ENCODE results near the gene XRRA1.
"Not testable (repeated sequence)": the region's sequence is repeated elsewhere in the genome, so short reads cannot be mapped to it uniquely, and the experiment has no call there.

Gene XRRA1

DNA sequence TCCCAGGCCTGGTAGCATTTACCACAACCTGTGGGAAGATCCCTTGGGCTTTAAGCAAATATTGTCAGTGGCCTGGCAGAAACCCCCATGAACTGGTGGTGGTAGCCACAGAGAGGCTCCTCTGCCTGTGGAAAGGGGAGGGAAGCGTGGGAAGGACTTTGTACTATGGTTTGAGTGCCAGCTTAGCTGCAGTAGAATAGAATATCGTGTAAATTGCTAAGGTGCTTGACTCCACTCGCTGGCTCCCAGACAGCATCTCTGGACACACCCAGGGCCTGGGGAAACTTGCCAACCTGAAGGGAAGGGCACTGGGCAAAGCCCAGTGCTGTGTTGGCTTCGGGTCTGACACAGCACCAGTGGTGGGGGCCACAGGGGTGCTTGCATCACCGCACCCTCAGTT, 52.6 kb downstream of the XRRA1 start:
- Histone ChIP-seq H3K36me3 (ENCODE audit: insufficient read depth, low read length) (no peaks in the 10 kb centered on the region), H3K9ac (ENCODE audit: low read depth, low read length) (no peak overlapping the region), H3K4me1 (ENCODE audit: insufficient read depth, low read length) (no peaks in the 10 kb centered on the region), H3K9me3 (ENCODE audit: control insufficient read depth, insufficient read depth, low read length) (peaks cover 5% of the 10 kb centered on the region; the same call in 1 of the 2 replicates)

DNA sequence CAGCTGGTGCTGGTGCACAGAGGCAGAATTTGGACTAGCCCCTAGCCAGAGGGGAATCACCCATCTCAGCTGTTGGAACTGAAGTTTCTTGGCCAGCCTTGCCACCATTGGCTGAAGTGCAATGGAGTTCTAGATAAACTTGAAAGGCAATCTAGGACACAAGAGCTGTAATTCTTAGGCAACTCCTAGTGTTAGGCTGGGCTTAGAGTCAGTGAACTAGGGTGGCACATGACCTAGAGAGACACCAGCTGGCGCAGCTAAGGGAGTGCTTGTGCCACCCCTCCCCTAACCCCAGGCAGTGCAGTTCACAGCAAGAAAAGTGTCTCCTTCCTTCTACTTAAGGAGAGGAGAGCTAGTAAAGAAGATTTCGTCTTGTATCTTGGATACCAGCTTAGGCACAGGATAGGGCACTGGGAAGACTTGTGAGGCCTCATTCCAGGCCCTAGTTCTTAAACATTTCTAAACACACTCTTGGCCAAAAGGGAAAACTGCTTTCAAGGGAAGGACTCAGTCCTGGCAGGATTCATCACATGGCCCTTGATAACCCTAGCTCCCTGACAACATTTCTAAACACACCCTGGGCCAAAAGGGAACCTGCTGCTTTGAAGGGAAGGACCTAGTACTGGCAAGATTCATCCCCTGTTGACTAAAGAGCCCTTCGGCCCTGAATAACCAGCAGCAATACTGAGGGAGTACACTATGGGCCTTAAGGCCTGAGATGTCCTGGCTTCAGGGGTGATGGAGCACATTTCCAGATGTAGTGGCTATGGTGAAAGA, 53.4 kb downstream of the XRRA1 start:
- no peaks in the 10 kb centered on the region for H3K4me1 ChIP-seq (ENCODE audit: insufficient read depth, low read length)
- H3K9ac ChIP-seq (ENCODE audit: low read depth, low read length), result no peak overlapping the region
- H3K36me3 ChIP-seq (ENCODE audit: insufficient read depth, low read length), result no peaks in the 10 kb centered on the region
- H3K9me3 ChIP-seq (ENCODE audit: control insufficient read depth, insufficient read depth, low read length), result peaks cover 1% of the 10 kb centered on the region; the same call in 1 of the 2 replicates

DNA sequence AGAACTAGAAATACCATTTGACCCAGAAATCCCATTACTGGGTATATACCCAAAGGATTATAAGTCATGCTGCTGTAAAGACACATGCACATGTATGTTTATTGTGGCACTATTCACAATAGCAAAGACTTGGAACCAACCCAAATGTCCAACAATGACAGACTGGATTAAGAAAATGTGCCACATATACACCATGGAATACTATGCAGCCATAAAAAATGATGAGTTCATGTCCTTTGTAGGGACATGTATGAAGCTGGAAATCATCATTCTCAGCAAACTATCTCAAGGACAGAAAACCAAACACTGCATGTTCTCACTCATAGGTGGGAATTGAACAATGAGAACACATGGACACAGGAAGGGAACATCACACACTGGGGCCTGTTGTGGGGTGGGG, 55.9 kb downstream of the XRRA1 start:
- H3K36me3 ChIP-seq (ENCODE audit: insufficient read depth, low read length); H3K4me1 ChIP-seq (ENCODE audit: insufficient read depth, low read length); H3K9ac ChIP-seq (ENCODE audit: low read depth, low read length); H3K9me3 ChIP-seq (ENCODE audit: control insufficient read depth, insufficient read depth, low read length): not testable (repeated sequence)

DNA sequence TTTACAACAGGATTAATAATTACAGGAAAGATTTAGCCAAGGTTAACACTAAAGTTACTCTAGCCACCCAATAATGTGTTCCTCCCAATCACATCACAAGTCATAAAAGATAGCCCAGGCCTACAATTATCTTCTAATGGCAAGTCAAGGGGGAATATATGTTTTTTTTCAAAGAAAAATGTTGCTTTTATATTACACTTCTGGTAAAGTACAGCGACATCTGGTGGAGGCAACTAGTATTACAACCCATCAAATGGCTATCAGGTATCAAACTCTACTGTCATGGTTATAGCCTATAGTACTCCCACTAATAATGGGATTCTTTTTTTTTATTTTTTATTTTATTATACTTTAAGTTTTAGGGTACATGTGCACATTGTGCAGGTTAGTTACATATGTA, 71.8 kb downstream of the XRRA1 start:
- H3K9me3 ChIP-seq (ENCODE audit: control insufficient read depth, insufficient read depth, low read length), result peaks cover 12% of the 10 kb centered on the region; the same call in 1 of the 2 replicates
- H3K4me1 ChIP-seq (ENCODE audit: insufficient read depth, low read length), result no peaks in the 10 kb centered on the region
- H3K36me3 ChIP-seq (ENCODE audit: insufficient read depth, low read length), result peaks cover 14% of the 10 kb centered on the region; the same call in 1 of the 2 replicates
- no peak overlapping the region for H3K9ac ChIP-seq (ENCODE audit: low read depth, low read length)

DNA sequence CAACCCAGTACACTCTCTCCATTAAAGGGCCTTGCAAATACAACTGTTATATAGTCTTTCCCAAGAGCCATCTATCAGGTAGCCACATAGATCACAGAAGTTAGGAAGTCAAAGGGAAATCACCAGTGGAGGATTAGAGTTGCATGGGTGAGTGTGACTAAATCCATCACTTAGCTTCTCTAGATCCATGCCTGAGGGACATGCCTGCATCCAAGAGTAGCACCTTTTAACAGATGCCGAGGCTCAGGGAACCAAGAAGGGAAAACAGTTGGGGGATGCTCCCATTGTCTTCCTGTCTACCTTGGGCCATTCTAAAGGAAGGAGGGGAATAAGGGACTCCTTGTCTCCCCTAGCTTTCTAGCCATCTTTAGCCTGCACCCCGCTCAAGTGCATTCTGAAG, 77.9 kb downstream of the XRRA1 start:
- Histone ChIP-seq H3K36me3 (ENCODE audit: insufficient read depth, low read length) (peaks cover 22% of the 10 kb centered on the region; the same call in 1 of the 2 replicates), H3K9ac (ENCODE audit: low read depth, low read length) (no peak overlapping the region), H3K4me1 (ENCODE audit: insufficient read depth, low read length) (no peaks in the 10 kb centered on the region), H3K9me3 (ENCODE audit: control insufficient read depth, insufficient read depth, low read length) (peaks cover 23% of the 10 kb centered on the region)

DNA sequence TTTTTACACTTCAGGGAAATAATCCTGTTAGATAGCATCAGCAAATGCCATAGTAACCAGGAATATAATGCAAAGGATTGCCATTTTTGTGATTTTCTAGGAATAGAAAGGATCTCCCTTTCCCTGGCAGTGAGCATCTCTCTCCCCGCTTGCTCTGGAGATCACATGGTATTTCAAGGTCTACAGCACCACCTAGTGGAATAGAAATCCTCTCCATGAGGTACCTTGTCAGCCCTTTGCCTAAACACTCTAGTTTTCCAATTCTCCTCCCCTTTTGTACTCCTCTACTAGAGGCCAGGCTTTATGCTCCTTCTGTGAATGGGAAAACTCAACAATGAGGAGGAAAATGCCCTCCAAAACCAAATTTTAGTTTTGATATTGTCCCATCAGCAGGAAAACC, 78.4 kb downstream of the XRRA1 start:
- Histone ChIP-seq H3K9me3 (ENCODE audit: control insufficient read depth, insufficient read depth, low read length) (peaks cover 19% of the 10 kb centered on the region), H3K4me1 (ENCODE audit: insufficient read depth, low read length) (no peaks in the 10 kb centered on the region), H3K36me3 (ENCODE audit: insufficient read depth, low read length) (peaks cover 20% of the 10 kb centered on the region; the same call in 1 of the 2 replicates), H3K9ac (ENCODE audit: low read depth, low read length) (no peak overlapping the region)

DNA sequence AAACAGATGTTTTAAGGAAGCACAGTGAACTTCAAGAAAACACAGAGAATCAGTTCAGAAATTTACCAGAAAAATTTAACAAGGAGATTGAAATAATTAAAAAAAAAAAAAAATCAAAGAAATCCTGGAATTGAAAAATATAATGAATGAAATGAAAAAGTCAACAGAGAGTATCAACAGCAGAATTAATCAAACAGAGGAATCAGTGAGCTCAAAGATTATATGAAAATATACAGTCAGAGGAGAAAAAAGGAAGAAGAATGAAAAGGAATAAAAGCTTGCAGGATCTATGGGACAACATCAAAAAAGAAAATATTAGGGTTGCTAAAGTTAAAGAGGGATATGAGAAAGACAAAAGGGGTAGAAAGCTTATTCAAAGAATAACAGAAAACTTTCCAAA, 82.3 kb downstream of the XRRA1 start:
- Histone ChIP-seq H3K36me3 (ENCODE audit: insufficient read depth, low read length) (peaks cover 22% of the 10 kb centered on the region; the same call in 1 of the 2 replicates), H3K9ac (ENCODE audit: low read depth, low read length) (no peak overlapping the region), H3K4me1 (ENCODE audit: insufficient read depth, low read length) (no peaks in the 10 kb centered on the region), H3K9me3 (ENCODE audit: control insufficient read depth, insufficient read depth, low read length) (peaks cover 37% of the 10 kb centered on the region)

DNA sequence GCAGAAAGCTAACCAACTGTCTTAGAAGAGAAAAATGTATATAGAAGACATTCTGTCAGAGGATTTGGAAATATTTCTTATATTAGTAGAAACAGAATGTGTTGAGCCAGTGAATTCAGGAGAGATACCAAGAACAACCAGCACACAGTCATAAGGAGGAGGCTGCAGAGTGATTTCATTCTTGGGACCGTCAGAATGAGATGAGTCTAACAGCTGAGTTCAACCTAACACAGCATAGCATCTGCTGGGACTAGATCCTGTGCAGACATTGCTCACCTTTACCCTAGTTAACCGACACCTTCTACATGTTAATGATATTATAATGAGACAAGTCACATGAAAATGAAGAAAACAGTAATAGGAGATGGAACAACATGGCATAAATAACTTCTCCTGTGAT, 85.5 kb downstream of the XRRA1 start:
- peaks cover 30% of the 10 kb centered on the region for H3K36me3 ChIP-seq (ENCODE audit: insufficient read depth, low read length)
- H3K4me1 ChIP-seq (ENCODE audit: insufficient read depth, low read length), result no peaks in the 10 kb centered on the region
- no peak overlapping the region for H3K9ac ChIP-seq (ENCODE audit: low read depth, low read length)
- H3K9me3 ChIP-seq (ENCODE audit: control insufficient read depth, insufficient read depth, low read length), result peaks cover 43% of the 10 kb centered on the region

DNA sequence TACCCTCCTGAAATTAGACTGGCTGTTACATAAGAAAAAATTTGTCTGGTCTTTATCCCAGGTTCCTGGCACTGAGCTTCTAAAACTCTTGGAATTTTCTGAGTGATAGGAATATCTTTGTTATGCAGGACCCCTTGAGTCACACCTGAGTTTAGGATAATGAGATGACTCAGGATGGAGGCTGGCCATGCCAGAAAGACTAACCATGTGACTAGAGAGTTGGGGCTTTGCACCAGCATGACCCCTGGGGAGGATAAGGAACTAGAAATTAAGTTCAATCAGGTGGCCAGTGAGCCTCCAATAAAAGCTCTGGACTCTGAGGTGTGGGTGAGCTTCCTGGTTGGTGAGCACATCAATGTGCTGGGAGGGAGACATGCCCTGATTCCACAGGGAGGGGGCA, 88.1 kb downstream of the XRRA1 start:
- Histone ChIP-seq H3K9ac (ENCODE audit: low read depth, low read length) (no peak overlapping the region), H3K4me1 (ENCODE audit: insufficient read depth, low read length) (no peaks in the 10 kb centered on the region), H3K36me3 (ENCODE audit: insufficient read depth, low read length) (peaks cover 30% of the 10 kb centered on the region), H3K9me3 (ENCODE audit: control insufficient read depth, insufficient read depth, low read length) (peaks cover 31% of the 10 kb centered on the region)

DNA sequence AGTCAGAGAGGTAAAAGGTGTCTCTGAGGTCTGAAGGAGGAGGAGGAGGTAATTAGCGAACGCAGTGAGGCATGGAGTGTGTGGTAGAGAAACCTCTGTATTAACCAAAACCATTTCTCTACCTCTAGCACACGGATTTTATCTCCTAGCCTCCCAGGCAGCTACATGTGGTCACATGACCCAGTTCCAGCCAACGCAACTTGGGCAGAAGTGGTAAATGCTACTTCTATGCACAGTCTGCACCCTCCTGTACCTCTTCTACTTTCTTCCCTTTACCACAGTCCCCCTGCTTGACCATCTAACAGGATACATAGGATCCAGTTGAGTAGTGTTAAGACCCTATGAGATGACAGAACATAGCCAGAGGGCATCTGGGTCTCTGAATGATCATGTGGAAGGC, 95.7 kb downstream of the XRRA1 start:
- H3K9ac ChIP-seq (ENCODE audit: low read depth, low read length), result no peak overlapping the region
- no peaks in the 10 kb centered on the region for H3K9me3 ChIP-seq (ENCODE audit: control insufficient read depth, insufficient read depth, low read length)
- peaks cover 17% of the 10 kb centered on the region for H3K4me1 ChIP-seq (ENCODE audit: insufficient read depth, low read length)
- peaks cover 7% of the 10 kb centered on the region for H3K36me3 ChIP-seq (ENCODE audit: insufficient read depth, low read length)

DNA sequence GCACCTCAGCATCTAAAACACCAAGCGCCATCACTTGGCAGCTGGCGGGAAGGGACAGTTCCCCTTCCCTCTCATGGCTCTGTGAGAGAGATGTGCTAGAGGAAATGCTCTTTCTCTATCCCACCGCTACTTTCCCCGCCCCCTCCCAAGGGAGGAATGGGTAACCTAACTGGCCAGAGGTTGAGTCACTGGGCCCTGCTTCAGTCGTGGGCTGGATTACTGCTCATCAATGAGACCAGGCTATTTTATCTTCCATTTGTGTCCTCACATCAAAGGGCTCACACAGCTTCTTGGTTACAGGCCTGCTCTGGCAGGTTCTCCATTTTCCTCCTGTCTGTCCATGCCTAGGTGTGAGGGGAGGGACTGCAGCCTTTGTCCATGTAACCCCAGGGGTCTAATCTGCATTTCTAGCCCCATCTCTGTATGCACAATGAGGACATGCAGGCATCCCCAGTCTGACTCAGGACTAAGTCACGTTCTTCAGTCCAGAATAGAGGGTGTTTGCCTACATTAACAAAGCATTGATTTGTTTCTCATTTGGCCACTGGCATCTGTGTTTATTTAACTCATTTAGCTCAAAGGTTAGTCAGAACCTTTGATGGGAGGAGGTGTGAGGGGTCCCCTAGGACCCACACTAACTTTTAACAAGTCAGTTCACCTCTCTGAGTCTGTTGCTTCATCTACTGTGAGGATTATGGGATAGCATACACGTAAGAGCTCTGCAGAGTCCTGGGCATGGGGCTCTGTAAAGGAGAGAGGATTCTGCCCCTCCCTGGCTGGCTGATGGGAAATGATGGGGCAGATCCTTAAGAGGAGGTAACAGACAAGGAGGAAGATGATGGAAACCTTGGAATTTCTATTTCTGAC, 99.1 kb downstream of the XRRA1 start:
- Histone ChIP-seq H3K9me3 (ENCODE audit: control insufficient read depth, insufficient read depth, low read length) (no peaks in the 10 kb centered on the region), H3K4me1 (ENCODE audit: insufficient read depth, low read length) (peaks cover 17% of the 10 kb centered on the region), H3K9ac (ENCODE audit: low read depth, low read length) (no peak overlapping the region), H3K36me3 (ENCODE audit: insufficient read depth, low read length) (peaks cover 11% of the 10 kb centered on the region)

DNA sequence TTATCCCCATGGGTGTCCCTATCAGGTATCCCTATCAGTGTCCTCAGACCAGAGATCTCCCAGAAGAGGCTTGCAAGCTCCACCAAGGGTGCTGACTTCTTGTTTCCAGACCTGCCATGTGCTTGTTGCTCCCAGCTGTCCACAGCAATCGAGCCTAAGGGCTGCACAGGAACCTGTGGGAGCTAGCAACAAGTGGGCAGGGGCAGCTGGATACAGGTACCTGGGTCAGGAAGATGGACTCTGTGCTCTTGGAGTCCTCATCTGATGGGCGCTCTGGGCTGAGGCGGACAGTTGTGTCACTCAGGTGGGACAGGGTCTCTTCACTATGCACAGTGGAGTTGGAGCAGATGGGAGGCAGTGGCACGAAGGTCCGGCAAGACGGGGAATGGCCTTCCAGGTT, 101.0 kb downstream of the XRRA1 start:
- H3K36me3 ChIP-seq (ENCODE audit: insufficient read depth, low read length), result peaks cover 15% of the 10 kb centered on the region
- H3K4me1 ChIP-seq (ENCODE audit: insufficient read depth, low read length), result peaks cover 17% of the 10 kb centered on the region
- no peak overlapping the region for H3K9ac ChIP-seq (ENCODE audit: low read depth, low read length)
- H3K9me3 ChIP-seq (ENCODE audit: control insufficient read depth, insufficient read depth, low read length), result no peaks in the 10 kb centered on the region

DNA sequence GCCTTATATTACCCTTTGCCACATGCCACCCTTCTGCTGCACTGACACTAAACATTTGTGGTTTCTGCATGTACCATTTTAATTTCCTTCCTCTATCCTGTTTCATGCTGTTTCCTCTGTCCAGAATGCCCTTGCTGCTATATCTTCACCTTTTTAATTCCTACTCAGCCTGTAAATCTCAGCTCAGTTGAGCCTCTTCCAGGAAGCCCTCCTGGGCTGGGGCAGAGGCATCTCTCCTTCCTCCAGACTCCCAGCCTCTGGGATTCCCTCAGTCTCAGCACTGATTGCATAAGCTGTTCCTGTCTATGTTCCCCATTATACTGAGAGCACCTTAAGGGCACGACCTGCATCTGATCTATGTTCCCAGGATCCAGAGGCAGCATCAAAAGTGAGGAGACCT, 101.5 kb downstream of the XRRA1 start:
- Histone ChIP-seq H3K36me3 (ENCODE audit: insufficient read depth, low read length) (peaks cover 15% of the 10 kb centered on the region), H3K9me3 (ENCODE audit: control insufficient read depth, insufficient read depth, low read length) (no peaks in the 10 kb centered on the region), H3K4me1 (ENCODE audit: insufficient read depth, low read length) (peaks cover 17% of the 10 kb centered on the region), H3K9ac (ENCODE audit: low read depth, low read length) (no peak overlapping the region)

DNA sequence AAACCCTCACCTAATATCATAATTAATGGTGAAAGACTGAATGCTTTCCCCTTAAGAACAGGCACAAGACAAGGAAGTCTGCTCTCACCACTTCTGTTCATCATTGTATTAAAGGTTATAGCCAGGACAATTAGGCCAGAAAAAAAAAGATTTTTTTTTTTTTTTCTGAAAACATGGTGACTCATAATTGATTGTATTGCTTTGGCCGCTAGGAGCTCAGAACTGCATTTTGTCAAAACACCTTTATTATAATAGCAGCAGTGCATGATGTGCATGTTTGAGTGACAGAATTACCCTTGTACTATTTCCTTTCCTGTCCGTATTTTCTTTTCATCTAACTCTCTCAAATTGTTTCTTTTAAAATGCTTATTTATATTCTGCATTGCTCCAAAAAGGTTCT, 102.1 kb downstream of the XRRA1 start:
- Histone ChIP-seq H3K9ac (ENCODE audit: low read depth, low read length) (no peak overlapping the region), H3K36me3 (ENCODE audit: insufficient read depth, low read length) (peaks cover 15% of the 10 kb centered on the region), H3K9me3 (ENCODE audit: control insufficient read depth, insufficient read depth, low read length) (no peaks in the 10 kb centered on the region), H3K4me1 (ENCODE audit: insufficient read depth, low read length) (peaks cover 17% of the 10 kb centered on the region)

Measured in ES-I3 (cell line).